Amniotic stem cell (primary cell): Measurements from ENCODE around the gene SEMA3B.
"Not testable (repeated sequence)": the region's sequence is repeated elsewhere in the genome, so short reads cannot be mapped to it uniquely, and the experiment has no call there.

Experiments
- DNase-seq: peaks from one replicate; lab custom pipeline; 2025; lab: John Stamatoyannopoulos, UW

SEMA3B gene

DNA sequence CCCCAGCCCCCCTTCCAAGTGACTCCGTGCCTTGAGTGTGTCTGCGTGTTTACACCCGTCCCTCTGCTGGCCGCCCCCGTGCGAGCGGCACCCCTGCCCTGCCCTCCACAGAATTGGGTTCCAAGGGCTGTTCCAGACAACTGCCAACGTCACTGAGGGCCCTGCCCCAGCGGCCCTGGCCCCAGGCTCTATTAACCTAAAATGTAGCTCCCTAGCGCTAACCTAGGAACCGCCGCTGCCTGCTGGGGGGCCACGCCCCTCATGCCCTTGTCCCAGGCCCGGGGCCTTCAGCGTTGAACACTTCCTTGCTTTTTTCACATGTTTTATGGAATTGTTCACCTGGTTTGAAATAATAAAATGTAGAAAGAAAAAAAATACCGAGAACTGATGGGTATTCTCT, 10.0 kb upstream of the SEMA3B start:
- DNase-seq, result no peak

DNA sequence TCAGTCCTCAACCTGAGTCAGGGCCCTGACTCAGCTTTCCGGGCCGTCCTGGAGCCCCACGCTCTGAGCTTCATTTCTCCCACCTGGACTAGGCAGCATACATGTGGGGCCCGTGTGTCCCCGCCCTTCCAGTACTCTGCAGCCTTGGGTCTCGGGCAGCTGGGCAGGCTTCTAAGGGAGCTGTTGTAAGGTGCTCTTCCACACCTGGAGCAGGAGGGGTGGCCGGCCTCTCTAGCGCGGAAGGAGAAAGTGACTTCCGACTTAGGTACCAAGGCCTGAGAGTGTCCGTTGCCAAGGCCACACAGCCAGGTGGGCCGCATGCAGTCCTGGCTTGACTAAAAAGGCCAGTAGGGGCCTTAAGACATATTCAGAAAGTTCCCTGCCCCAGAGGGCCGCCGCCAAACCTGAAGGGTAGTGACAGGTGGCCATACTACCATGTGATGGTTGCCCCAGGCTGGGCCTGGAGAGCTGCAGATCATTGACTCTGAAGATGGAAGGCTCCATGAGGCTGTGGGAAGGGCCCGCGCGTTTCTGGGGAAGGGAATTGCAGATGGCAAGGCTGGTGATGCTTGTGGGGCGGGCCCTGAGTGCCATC, 9.4 kb upstream of the SEMA3B start:
- DNase-seq, result no peak

DNA sequence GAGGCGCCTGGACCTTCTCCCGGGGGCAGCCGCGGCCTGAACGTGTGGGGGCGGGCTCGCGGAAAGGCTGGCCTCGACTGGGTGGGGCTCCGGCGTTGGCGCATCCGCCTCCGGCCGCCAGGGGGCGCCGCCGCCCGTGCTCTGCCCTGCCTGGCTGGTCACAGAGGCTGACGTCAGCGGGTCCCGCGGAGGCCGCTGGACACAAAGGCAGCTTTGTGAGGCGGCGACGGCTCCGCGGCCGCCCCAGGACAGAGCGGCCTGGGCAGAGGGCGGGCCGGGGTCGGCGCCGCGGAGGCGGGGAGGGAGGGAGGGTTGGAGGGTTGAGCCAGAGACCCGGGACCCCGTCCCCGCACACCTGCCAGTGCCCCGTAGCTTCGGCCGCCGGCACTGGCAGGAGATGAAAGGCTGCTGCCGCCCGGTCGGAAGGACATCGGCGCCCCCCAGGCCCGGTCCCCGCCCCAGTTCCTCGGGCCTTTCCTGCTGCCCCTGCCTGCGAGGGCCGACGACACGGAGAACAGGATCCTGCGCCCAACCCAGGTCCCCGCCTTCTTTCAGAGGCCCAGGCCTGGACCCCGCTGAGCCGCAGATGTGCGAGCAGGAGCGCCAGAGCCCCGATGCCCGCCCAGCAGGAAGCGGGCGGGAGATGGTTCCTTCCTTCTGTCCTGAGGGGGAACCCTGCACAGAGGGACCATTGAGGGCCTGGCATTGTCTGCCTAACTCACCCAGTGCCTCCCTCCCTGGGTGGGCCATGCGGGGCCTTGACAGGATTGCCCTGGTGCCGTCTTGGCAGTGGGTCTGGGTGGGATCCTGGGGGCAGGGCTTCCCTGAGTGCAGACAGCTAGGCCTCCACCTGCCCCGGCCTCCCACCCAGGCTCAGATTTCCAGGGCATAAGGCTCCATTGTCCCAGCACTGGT, 8.7 kb upstream of the SEMA3B start:
- peak; percentile 61 for DNase-seq

DNA sequence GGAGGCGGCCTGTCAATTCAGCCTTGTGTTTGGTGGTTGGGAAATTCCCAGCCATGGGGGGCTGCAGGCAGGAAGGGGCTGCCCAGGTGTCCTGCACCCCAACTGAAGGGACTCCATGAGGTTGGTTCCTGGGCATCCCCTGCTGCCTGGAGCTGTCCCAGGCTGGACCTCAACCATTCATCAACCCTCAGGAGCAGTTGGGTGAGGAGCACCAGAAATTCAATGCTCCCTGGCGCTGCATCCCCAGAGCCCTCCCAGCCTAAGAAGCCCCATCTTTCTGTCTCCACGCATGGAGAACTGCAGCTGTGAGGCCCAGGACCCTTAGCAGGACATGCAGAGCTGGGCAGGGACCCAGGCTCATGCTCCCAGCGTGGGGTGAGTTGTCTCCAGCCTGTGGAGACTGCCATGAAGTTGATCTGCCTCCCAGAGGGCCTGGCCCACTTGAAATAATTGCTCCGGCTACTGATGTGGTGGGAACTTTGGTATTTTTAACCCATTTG, 8.0 kb upstream of the SEMA3B start:
- DNase-seq, result no peak

DNA sequence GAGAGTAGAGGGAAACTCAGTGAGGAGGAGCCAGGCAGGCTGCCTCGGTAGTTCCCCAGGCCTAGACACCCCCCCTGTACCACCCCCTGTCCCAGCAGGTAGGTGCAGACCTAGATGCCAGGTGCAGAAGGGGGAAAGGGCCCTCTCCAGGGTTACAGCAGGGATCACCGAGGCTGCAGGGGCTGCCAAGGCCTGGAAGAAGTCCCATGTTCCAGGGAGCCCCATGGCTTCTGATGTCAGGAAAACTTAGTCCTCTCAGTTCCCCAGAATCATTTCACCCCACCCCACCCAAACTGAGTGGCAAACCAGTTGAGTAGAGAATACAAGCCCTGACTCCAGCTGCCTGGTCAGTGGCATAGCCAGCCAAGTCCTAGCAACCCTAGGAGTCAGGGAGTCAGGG, 7.4 kb upstream of the SEMA3B start:
- no peak for DNase-seq

DNA sequence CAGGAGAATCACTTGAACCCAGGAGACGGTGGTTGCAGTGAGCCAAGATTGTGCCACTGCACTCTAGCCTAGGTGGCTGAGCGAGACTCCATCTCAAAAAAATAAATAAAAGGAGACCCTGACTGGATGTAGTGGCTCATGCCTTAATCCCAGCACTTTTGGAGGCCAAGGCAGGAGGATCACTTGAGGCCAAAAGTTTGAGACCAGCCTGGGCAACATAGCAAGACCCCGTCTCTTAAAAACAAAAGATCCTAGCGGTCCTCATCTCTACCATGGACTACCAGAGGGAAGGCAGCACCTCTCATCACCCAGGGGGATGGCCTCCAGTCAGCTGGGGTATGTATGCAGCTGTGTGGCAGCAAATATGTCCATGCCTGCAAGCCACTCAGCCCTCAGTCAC, 6.7 kb upstream of the SEMA3B start:
- not testable (repeated sequence) for DNase-seq

DNA sequence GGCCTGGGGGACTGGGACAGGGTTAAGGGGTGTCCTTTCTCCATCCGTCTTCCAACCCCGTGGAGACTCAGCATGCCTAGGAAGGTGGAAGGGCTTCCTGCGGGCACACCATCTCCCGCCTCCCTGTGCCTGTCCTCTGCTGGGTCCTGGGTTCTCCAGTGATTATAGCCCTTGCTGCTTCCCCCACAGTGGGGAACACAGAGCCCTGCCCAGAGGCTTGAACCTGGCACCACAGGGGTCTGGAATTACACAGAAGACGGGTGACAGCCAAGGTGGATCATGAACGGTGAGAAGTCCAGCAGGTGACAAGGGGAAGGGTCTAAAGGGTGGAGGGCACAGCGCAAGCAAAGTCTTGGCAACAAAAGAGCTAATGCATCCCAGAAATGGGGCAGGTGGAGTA, 6.2 kb upstream of the SEMA3B start:
- no peak for DNase-seq

DNA sequence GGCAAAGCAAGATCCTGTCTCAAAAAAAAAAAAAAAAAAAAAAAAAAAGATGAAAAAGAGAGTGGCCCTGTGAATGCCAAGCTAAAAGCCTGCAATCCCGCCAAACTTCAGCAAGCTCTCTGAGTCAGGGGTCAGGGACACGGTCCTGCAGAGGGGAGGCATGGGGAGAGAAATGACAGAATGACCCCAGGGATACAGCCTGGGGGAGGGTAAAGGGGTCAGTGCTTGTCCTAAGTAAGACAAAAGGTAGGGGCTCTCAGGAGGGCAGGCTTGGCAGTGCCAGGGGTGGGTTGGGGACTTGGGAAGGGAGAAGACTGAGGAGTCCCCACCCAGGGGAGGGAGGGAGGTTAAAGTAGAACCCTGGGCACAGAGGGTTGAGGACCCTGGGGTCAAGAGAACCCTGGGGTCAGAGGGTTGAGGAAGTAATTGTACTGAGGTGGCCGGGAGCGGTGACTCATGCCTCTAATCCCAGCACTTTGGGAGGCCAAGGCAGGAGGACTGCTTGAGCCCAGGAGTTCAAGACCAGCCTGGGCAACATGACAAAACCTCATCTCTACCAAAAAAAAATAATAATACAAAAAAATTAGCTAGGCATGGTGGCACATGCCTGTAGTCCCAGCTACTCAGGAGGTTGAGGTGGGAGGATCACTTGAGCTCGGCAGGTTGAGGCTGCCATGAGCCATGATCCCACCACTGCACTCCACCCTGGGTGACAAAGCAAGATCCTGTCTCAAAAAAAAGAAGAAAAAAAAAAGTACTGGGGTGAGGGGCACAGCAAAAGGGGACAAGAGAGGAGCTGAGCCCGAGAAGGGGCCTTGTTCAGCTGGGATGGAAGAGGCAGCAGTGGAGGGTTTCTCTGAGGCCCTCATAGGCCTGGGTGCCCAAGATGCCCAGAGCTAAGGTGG, 5.2 kb upstream of the SEMA3B start:
- no peak for DNase-seq

DNA sequence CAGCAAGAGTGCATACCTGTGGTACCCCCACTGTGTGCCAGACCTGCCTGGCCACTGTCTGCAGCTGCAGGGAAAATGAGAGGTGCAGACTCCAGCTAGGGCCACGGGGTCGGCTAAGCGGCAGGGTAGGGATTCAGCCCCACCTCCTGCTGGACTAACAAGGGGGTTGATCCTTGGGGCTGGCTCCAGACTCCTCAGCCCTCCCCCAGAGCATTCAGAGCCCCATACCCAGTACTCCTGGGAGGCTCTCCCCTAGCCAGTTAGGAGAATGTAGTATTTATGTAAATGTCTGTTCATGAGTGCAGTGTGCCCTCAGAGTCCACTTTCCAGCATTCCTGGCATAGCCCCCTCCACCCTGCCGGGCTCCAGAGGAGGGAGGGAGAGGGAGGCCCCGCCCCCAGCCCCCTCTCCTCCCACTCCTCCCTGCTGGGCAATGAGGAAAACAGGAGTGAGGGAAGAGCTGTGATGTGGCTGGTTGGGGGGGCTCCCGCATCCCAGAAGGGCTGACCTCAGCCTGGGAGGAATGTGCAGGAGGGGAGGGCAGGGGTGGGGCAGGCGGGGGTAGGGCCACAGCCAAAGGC, 4.5 kb upstream of the SEMA3B start:
- DNase-seq, result peak; percentile 65

DNA sequence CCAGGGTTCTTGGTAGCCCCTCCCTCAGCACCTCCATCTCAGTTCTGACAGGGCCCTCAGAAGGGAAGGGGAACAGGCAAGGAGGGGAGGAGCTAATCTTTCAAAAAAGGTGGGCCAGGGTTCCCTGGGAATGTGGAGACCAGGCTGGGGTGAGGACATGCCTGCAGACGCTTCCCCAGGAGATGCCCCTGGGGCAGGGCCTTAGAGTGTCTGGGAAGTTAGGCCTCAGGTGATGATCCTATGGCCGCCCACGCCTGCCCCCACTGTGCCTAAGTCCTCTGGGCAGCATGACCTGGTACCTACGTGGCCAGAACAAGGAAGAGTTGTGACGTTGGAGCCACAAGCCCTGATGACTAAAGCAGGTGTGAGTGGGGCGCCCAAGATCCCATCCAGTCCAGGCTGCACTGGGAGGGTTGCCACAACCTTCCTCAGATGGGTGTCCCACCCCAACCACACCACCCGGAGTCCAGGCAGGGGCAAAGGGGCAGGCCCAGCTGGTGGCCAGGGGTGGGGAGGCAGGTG, 3.9 kb upstream of the SEMA3B start:
- no peak for DNase-seq

DNA sequence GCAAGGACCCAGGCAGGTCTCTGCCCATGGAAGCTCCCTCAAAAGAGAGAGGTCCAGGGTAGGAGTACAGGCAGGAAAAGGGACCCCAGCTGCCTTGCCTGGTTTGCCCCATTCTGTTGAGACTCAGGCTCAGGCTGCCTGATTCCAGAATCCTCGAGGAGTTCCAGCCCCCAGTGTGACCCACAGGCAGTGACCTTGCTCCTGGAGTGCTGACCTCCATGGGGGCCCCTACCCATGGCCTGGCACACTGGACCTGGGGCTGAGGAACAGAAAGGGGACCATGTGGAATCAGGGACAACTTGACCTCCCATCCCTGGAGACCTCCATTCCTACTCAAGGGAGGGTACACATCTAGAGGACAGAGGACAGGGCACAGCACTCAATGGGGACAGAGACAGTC, 3.4 kb upstream of the SEMA3B start:
- DNase-seq, result no peak

DNA sequence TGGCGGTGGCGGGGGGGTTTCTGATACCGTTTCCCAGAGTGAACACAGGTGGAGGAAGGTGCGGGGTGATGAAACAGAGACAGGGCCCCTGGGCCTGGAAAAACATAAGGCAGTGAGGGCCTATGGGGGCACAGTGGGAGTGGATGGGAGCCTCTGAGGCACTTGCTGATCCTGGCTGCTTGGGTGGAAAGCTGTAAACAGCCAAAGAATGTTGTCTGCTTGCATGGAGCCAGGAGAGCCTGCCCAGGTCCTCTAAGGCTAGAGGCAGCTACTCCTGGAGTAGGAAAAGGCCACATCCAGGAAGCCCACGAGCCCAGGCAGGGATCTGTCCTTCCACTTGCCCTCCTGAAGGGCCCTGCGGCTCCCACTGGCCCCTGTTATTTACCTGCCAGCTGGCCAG, 2.9 kb upstream of the SEMA3B start:
- no peak for DNase-seq

DNA sequence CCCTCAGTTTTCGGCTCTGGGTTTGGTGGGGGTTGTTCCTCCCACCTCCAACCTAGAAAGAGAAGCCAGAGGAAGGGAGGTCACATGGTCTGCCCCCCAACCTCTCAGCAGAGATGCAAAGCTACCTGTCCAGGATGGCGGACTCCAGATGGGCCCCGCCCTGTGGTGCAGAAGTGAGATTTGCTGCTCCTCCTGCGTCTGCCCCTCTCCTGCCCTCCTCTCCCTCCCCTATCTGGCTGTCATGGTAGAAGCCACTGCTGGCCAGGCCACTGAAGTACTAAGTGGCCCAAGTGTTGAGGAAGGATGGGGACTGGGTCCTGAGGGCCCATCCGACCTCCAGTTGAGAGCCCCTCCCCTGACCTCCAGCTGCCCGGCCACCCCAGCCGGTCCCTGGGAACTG, 2.1 kb upstream of the SEMA3B start:
- DNase-seq, result no peak

DNA sequence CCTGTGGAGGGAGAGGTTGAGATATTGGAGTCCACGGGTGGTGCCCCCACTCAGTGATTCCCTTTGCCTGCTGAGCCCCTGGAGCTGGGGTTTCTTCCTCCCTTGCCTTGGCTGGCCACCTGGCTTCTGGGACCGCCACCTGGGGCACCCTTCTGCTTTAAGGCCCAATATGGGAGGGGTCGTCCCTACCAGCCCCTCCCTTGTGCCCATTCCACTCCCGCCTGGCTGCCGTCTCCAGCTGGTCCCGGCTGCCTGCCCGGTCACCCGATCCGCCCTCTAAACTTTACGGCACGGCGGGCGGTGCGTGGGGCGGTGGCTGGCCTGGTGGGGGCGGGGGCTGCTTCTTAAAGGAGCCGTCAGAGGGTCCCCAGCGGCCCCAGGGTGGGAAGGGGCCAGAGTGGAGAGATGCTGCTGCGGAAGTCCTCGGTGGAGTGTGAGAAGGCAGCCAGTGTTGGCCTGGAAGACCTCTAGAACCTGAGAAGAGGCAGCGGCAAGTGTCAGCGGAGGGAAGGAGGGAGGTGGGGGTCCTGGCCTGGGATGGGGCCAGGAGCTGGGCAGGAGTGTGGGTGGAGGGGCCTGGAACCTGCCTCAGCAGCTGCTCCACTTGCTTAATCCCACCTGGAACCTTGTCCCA, 1.6 kb upstream of the SEMA3B start:
- no peak for DNase-seq

DNA sequence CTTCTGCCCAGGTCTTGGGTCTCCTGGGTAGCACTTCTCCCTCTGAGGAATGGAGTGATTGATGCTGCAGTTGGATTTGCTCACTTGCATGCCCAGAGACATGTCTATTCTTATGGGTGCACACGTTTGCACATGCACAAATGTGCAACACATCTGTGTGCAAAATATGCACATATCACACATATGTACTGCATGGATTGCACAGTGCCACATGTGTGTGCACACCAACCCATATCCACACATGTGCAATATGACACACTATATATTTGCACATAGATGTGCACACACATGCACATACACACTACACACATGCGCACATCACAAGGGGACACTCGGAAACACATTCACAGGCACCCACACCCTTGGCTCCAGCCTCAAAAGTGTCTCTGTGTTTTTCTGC, 671 bp upstream of the SEMA3B start:
- DNase-seq, result no peak

DNA sequence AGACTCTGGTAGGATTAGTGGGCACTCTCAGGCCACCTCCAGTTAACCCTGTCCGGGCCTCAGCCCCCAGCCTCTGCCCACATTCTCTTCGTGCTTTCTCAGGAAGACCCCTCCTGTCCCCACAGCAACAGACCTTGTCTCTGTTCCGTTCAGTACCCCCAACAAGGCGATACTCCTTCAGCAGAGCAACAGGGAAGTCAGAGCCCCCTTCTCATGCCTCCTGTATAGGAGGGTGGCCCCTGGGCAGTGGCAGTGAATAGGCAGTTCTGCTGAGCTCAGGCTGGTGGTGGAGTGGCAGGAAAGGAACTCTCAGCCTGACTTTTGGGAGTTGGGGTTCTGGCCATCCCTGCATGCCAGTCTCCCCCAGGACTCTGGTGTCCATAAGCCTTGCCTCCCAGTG, 513 bp downstream of the SEMA3B start:
- no peak for DNase-seq

DNA sequence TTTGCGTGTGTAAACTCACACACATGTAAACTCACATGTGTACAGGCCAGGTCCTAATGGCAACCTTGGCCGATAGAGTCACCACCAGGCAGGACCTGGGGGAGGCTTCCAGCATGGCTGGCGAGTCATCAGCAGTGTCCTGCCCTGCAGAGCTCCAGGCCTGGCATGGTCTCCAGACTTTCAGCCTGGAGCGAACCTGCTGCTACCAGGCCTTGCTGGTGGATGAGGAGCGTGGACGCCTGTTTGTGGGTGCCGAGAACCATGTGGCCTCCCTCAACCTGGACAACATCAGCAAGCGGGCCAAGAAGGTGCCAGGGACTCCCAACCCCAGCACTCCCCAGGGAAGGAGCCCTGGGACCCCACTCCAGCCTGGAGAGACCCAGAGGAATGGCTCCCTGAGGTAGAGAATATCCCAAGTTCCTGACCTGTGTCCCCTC, 1.0 kb downstream of the SEMA3B start:
- no peak for DNase-seq

DNA sequence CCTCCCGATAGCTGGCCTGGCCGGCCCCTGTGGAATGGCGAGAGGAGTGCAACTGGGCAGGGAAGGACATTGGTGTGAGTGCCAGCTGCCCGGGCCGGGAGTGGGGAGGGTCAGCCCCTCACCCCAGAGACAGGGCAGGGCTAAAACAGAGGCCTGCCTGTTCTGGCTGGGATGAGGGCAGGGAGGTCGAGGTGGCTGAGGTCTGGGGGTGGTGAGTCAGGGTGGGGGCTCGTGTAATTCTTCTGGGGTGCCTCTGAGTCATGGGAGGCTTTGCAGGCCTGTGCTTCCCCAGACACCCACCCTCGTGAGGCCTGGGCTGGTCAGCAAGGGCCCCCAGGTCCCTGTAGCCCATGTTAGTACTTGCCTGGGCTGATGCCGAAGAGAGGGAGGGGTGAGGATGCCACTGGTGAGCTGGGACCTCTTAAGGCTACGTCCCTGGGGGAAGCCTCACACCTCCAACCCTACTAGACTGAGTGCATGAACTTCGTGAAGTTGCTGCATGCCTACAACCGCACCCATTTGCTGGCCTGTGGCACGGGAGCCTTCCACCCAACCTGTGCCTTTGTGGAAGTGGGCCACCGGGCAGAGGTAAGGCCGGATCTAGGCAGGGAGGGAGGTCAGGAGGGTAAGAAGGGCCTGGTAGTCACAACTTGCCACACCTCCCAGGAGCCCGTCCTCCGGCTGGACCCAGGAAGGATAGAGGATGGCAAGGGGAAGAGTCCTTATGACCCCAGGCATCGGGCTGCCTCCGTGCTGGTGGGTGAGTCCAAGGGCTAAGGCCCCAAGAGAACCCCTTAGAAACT, 1.7 kb downstream of the SEMA3B start:
- DNase-seq, result no peak

DNA sequence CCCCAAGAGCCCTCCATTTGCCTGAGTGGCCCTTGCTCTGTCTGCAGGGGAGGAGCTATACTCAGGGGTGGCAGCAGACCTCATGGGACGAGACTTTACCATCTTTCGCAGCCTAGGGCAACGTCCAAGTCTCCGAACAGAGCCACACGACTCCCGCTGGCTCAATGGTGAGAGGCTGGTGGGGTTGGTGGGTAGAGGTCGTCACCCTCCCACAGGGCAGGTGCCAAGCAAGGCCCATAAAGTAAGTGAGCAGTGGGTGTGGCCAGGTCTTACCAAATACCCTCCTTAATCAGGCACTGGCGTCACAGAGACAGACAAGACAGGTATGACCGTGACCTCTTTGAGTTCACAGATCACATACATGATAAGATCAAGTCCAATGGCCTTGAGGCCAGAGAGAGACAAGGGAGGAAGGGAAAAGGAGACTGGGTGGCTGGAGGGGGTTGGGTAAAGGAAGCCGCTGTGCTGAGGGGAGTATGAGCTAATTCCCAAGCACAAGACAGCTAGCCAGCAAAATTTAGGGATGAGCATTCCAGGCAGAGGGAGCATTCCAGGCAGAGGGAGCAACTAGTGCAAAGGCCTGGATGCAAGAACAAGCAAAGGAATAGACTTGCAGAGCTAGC, 2.5 kb downstream of the SEMA3B start:
- no peak for DNase-seq

DNA sequence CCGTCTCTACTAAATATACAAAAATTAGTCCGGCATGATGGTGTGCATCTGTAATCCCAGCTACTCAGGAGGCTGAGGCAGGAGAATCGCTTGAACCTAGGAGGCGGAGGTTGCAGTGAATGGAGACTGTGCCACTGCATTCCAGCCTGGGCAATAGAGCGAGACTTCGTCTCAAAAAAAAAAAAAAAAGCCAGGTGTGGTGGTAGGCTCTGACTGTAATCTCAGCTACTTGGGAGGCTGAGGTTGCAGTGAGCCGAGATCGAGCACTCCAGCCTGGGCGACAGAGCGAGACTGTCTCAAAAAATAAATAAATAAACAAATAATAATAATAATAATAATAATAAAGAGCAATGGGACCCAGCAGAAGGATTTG, 3.6 kb downstream of the SEMA3B start:
- not testable (repeated sequence) for DNase-seq
